ENCODE data around the gene TRIP10.

DNA sequence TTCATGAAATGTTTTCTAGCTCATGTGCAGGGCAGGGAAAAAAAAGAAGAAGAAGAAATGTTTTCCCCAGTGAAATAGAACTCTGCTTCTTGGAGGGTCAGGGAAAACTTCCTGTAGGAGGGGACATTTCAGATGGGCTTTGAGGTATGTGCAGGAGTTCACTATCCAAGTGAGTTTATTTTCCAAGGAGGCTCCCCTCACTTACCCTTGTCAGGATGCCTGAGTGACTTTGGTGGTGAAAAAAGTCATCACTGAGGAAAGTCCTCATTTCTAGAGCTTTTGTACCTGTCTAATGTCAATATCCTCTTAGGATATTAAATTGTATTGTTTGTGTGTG is 18.4 kb upstream of the TRIP10 start:
- TF ChIP-seq POLR2A (IDR thresholded peaks at IDR 0.05; ENCODE audit: low read depth, low read length) = no peak
- TF ChIP-seq POLR2AphosphoS5 (IDR thresholded peaks at IDR 0.05; ENCODE audit: low read depth, low read length) = no peak
- TF ChIP-seq TAF1 (IDR thresholded peaks at IDR 0.05; ENCODE audit: borderline replicate concordance, low read depth, low read length) = no peak
